Thymus (tissue), 11 donors: ENCODE data around the gene SPIB. TPM values are rescaled to one million over a fixed set of nuclear protein-coding genes. Genes with fewer than 3 reads are reported as not detected.

Experiments used
- DNase-seq, 9 donors: peaks; one replicate each; pipeline ENCODE4 v3.0.0-alpha.2; 2013; ENCODE audit warnings: low spot score in 9 of 9, low read depth in 6 of 9, missing footprints in 1 of 9
- H3K27ac ChIP-seq, 2 donors: one replicate each; pipeline ENCODE4 v1.5.1; 2013; ENCODE audit warnings: control low read depth in 1 of 2, low read depth in 1 of 2, low read length in 1 of 2, mild to moderate bottlenecking in 1 of 2, moderate library complexity in 1 of 2
- H3K27me3 ChIP-seq, 2 donors: one replicate each; pipeline ENCODE4 v1.5.1; 2013; ENCODE audit warnings: low read length in 1 of 2; ENCODE audit not compliant: control insufficient read depth in 2 of 2, insufficient read depth in 1 of 2
- H3K36me3 ChIP-seq, 2 donors: one replicate each; pipeline ENCODE4 v1.5.1; 2013; ENCODE audit warnings: low read length in 1 of 2, mild to moderate bottlenecking in 1 of 2, moderate library complexity in 1 of 2; ENCODE audit not compliant: control insufficient read depth in 2 of 2, insufficient read depth in 2 of 2
- H3K4me1 ChIP-seq, 2 donors: one replicate each; pipeline ENCODE4 v1.5.1; 2013; ENCODE audit warnings: low read length in 2 of 2; ENCODE audit not compliant: control insufficient read depth in 2 of 2, insufficient read depth in 2 of 2
- H3K4me3 ChIP-seq, 2 donors: one replicate each; pipeline ENCODE4 v1.5.1; 2013; ENCODE audit warnings: low read length in 2 of 2, control low read depth in 1 of 2, mild to moderate bottlenecking in 1 of 2
- H3K9me3 ChIP-seq, 2 donors: one replicate each; pipeline ENCODE4 v1.5.1; 2013; ENCODE audit warnings: low read length in 1 of 2, mild to moderate bottlenecking in 1 of 2; ENCODE audit not compliant: control insufficient read depth in 2 of 2, insufficient read depth in 1 of 2
- WGBS: extraction: QIAGEN DNeasy Blood & Tissue Kit; methylation state at CpG from one replicate; pipeline ENCODE4 v1.1.7; 2013; 5-methylcytosine and 5-hydroxymethylcytosine counted together
- polyA plus RNA-seq: library from polyadenylated mRNA; stranded (reverse); fragments of 200-250 nt; gene quantifications from one replicate; pipeline ENCODE4 v1.2.3, GENCODE V29; 2013
- total RNA-seq: library from RNA; stranded (reverse); fragments of 120-200 nt; gene quantifications from one replicate; pipeline ENCODE4 v1.2.4, GENCODE V29; 2013
- donor health status: healthy.

Gene SPIB
- total and polyA plus RNA-seq, 2 donors, result 8.1 to 14.8 TPM

DNA sequence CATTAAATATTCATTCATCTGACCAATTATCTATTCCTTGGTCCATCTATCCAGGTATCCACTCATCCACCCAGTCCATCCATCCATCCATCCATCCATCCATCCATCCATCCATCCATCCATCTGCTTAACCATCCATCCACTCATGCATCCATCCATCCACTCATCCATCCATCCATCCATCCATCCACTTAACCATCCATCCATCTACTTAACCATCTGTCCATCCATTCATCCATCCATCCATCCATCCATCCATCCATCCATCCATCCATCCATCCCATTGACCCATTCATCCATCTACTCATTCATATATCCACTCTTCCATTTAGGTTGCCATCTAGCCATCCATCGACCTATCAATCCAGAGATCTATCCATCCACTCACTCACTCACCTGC lies 25.3 kb downstream of the SPIB start:
- no peaks in the 10 kb centered on the region for H3K9me3 ChIP-seq
- no peak overlapping the region for H3K4me3 ChIP-seq
- no peak for DNase-seq
- H3K36me3 ChIP-seq, result no peaks in the 10 kb centered on the region
- no peak overlapping the region for H3K27ac ChIP-seq
- 91% methylated on average over 1 of the region's 1 CpG for WGBS
- no peaks in the 10 kb centered on the region for H3K27me3 ChIP-seq
- no peaks in the 10 kb centered on the region for H3K4me1 ChIP-seq

DNA sequence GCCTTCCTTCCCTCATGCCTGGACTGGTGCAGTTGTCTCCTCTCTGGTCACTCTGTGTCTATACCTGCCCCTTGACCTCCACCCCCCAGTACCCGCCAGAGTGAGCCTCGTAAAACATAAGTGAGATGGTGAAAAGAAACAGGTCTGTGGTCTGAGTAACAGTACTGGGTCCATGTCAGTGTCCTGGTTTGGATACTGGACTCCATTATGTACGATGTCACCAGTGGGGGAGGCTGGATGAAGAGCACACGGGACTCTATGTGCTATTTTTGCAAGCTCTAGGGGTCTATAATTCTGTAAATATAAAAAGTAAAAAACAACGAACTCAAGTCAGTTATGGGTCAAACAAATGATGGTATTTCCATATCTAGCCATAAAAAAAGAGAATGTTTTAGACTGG lies 28.3 kb downstream of the SPIB start:
- H3K27ac ChIP-seq, result no peak overlapping the region
- no peaks in the 10 kb centered on the region for H3K4me1 ChIP-seq
- no peaks in the 10 kb centered on the region for H3K36me3 ChIP-seq
- peaks cover 0 to 4% of the 10 kb centered on the region in 2 donors for H3K9me3 ChIP-seq
- WGBS, result 92% methylated on average over 5 of the region's 5 CpGs
- peaks cover 0 to 5% of the 10 kb centered on the region in 2 donors for H3K27me3 ChIP-seq
- no peak for DNase-seq
- no peak overlapping the region for H3K4me3 ChIP-seq

GRCh38 chr19:50447750-50448149 lies 29.0 kb downstream of the SPIB start:
- no peak overlapping the region for H3K4me3 ChIP-seq
- H3K36me3 ChIP-seq, result no peaks in the 10 kb centered on the region
- peaks cover 0 to 4% of the 10 kb centered on the region in 2 donors for H3K9me3 ChIP-seq
- no peaks in the 10 kb centered on the region for H3K4me1 ChIP-seq
- no peak for DNase-seq
- peaks cover 0 to 5% of the 10 kb centered on the region in 2 donors for H3K27me3 ChIP-seq
- no peak overlapping the region for H3K27ac ChIP-seq
- 96% methylated on average over 10 of the region's 10 CpGs for WGBS

- DNase-seq, result no peak
- Histone ChIP-seq H3K9me3 (peaks cover 0 to 4% of the 10 kb centered on the region in 2 donors), H3K36me3 (no peaks in the 10 kb centered on the region), H3K4me3 (no peak overlapping the region), H3K27me3 (peaks cover 0 to 5% of the 10 kb centered on the region in 2 donors), H3K27ac (no peak overlapping the region), H3K4me1 (no peaks in the 10 kb centered on the region)
- WGBS, result 87% methylated on average over 14 of the region's 14 CpGs
Measured at GRCh38 chr19:50449236-50449899, 30.6 kb downstream of the SPIB start.

DNA sequence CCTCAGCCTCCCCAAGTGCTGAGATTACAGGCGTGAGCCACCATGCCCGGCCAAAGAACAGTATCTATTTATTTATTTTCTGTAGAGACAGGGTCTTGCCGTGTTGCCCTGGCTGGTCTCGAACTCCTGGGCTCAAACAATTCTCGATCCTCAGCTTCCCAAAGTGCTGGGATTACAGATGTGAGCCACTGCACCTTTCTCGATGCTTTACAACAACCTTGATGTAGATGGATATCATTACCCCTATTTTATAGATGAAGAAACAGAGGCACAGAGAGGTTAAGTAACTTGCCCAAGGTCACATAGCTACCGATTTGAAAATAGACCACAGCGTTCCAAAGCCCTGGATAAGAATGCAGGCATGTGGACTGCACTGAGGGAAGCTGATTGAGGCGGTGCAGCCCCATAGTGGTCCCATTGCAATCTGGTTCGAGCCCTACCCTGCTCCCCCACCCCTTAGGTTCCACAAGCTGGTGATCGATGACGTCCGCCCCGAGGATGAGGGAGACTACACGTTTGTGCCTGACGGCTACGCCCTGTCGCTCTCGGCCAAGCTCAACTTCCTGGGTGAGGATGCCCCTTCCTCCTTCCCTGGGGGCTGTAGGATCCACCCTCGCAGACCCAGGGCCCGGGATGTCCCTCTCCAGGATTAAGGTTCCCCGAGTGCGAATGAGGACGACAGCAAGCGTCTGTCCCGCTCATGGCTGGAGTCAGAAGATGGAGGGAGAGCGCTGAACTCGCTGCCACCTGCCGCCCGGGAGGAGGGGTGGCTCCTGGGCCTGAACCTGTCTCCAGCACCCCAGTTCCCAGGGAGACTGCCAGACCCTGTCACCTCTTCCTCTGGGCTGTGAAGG lies 31.9 kb downstream of the SPIB start:
- Histone ChIP-seq H3K4me3 (no peak overlapping the region), H3K4me1 (no peaks in the 10 kb centered on the region), H3K27me3 (peaks cover 0 to 5% of the 10 kb centered on the region in 2 donors), H3K27ac (no peak overlapping the region), H3K36me3 (no peaks in the 10 kb centered on the region), H3K9me3 (peaks cover 0 to 4% of the 10 kb centered on the region in 2 donors)
- WGBS, result 61% methylated on average over 30 of the region's 30 CpGs
- DNase-seq, result no peak

- no peaks in the 10 kb centered on the region for H3K36me3 ChIP-seq
- H3K9me3 ChIP-seq, result peaks cover 0 to 4% of the 10 kb centered on the region in 2 donors
- H3K4me3 ChIP-seq, result no peak overlapping the region
- no peak overlapping the region for H3K27ac ChIP-seq
- WGBS, result 49% methylated on average over 13 of the region's 13 CpGs
- peaks cover 0 to 5% of the 10 kb centered on the region in 2 donors for H3K27me3 ChIP-seq
- no peaks in the 10 kb centered on the region for H3K4me1 ChIP-seq
- no peak for DNase-seq
Measured at GRCh38 chr19:50451223-50451534, 32.4 kb downstream of the SPIB start.

GRCh38 chr19:50453243-50453642 lies 34.5 kb downstream of the SPIB start:
- Histone ChIP-seq H3K36me3 (no peaks in the 10 kb centered on the region), H3K4me3 (no peak overlapping the region), H3K9me3 (peaks cover 0 to 4% of the 10 kb centered on the region in 2 donors), H3K4me1 (no peaks in the 10 kb centered on the region), H3K27me3 (peaks cover under 1 to 11% of the 10 kb centered on the region in 2 donors), H3K27ac (no peak overlapping the region)
- no peak for DNase-seq
- 97% methylated on average over 3 of the region's 3 CpGs for WGBS

GRCh38 chr19:50455992-50456391 lies 37.3 kb downstream of the SPIB start:
- WGBS, result 94% methylated on average over 2 of the region's 2 CpGs
- no peaks in the 10 kb centered on the region for H3K36me3 ChIP-seq
- peaks cover 11 to 24% of the 10 kb centered on the region in 2 donors for H3K27me3 ChIP-seq
- no peak for DNase-seq
- H3K4me3 ChIP-seq, result no peak overlapping the region
- no peak overlapping the region for H3K27ac ChIP-seq
- peaks cover 0 to 2% of the 10 kb centered on the region in 2 donors for H3K9me3 ChIP-seq
- no peaks in the 10 kb centered on the region for H3K4me1 ChIP-seq

DNA sequence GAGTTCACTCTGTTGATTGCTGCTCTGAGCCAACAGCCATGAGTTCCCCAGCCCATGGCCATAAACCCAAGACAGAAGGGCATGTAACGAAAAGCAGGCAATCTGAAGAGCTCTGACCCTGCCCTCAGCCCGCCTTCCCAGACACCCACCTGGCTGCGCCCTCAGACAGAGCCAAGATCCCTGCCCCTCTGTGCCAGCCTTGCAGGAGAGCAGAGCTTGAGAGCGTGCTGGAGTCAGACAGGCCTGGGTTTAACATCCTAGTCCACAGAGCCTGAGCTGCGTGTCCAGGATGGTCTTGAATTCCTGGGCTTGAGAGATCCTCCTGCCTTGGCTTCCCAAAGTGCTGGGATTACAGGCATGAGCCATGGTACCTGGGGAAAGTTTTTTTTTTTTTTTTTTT lies 38.6 kb downstream of the SPIB start:
- WGBS, result 94% methylated on average over 5 of the region's 5 CpGs
- Histone ChIP-seq H3K4me3 (no peak overlapping the region), H3K9me3 (peaks cover 0 to 2% of the 10 kb centered on the region in 2 donors), H3K36me3 (no peaks in the 10 kb centered on the region), H3K4me1 (no peaks in the 10 kb centered on the region), H3K27me3 (peaks cover 11 to 27% of the 10 kb centered on the region in 2 donors), H3K27ac (no peak overlapping the region)
- DNase-seq, result no peak
